Skeletal muscle satellite cell (primary cell): ENCODE results near the gene EIF4G3.

ENCODE experiments used
- H3K27me3 ChIP-seq: 2 replicates; pipeline ENCODE4 v1.7.0; 2013; ENCODE audit warnings: low read length; ENCODE audit not compliant: control insufficient read depth, insufficient read depth
- H3K36me3 ChIP-seq: 2 replicates; pipeline ENCODE4 v1.7.0; 2013; ENCODE audit warnings: mild to moderate bottlenecking, control low read depth, low read length; ENCODE audit not compliant: insufficient read depth
- H3K4me1 ChIP-seq: 2 replicates; pipeline ENCODE4 v1.7.0; 2013; ENCODE audit warnings: low read length; ENCODE audit not compliant: control insufficient read depth, insufficient read depth
- H3K4me2 ChIP-seq: 2 replicates; pipeline ENCODE4 v1.7.0; 2013; ENCODE audit warnings: mild to moderate bottlenecking, low read length
- H3K4me3 ChIP-seq: 2 replicates; pipeline ENCODE4 v1.7.0; 2013; ENCODE audit warnings: low read length
- H3K9ac ChIP-seq: 2 replicates; pipeline ENCODE4 v1.7.0; 2013; ENCODE audit warnings: mild to moderate bottlenecking, low read depth, low read length, moderate library complexity
- H3K9me3 ChIP-seq: replicated peaks from 2 replicates; pipeline ENCODE4 v1.7.0; 2013; ENCODE audit warnings: mild to moderate bottlenecking, control low read depth, low read length

EIF4G3 gene

GRCh38 chr1:21118167-21118566, 58.5 kb downstream of the EIF4G3 start:
- H3K9ac ChIP-seq = no peak overlapping the region
- no peaks in the 10 kb centered on the region for H3K27me3 ChIP-seq
- no peaks in the 10 kb centered on the region for H3K4me1 ChIP-seq
- no peak overlapping the region for H3K4me3 ChIP-seq
- no peaks in the 10 kb centered on the region for H3K9me3 ChIP-seq
- H3K36me3 ChIP-seq = peaks cover 11% of the 10 kb centered on the region
- H3K4me2 ChIP-seq = no peak overlapping the region

GRCh38 chr1:21117597-21118001, 59.1 kb downstream of the EIF4G3 start:
- peaks cover 11% of the 10 kb centered on the region for H3K36me3 ChIP-seq
- no peak overlapping the region for H3K9ac ChIP-seq

GRCh38 chr1:21117159-21117558, 59.5 kb downstream of the EIF4G3 start:
- no peak overlapping the region for H3K4me3 ChIP-seq

More at GRCh38 chr1:21117597-21118001, 59.1 kb downstream of the EIF4G3 start:
- H3K4me1 ChIP-seq = no peaks in the 10 kb centered on the region
- no peaks in the 10 kb centered on the region for H3K9me3 ChIP-seq
- H3K4me2 ChIP-seq = no peak overlapping the region
- no peak overlapping the region for H3K4me3 ChIP-seq
- H3K27me3 ChIP-seq = no peaks in the 10 kb centered on the region

GRCh38 chr1:21115098-21115760, 61.5 kb downstream of the EIF4G3 start:
- peaks cover 5% of the 10 kb centered on the region for H3K36me3 ChIP-seq
- H3K4me3 ChIP-seq = no peak overlapping the region
- H3K4me1 ChIP-seq = no peaks in the 10 kb centered on the region
- H3K27me3 ChIP-seq = no peaks in the 10 kb centered on the region
- H3K9ac ChIP-seq = no peak overlapping the region
- H3K4me2 ChIP-seq = no peak overlapping the region
- no peaks in the 10 kb centered on the region for H3K9me3 ChIP-seq

More at GRCh38 chr1:21117159-21117558, 59.5 kb downstream of the EIF4G3 start:
- Histone ChIP-seq H3K4me1 (no peaks in the 10 kb centered on the region), H3K36me3 (peaks cover 10% of the 10 kb centered on the region), H3K9me3 (no peaks in the 10 kb centered on the region), H3K4me2 (no peak overlapping the region), H3K9ac (no peak overlapping the region), H3K27me3 (no peaks in the 10 kb centered on the region)

GRCh38 chr1:21114431-21114830, 62.3 kb downstream of the EIF4G3 start:
- Histone ChIP-seq H3K4me2 (no peak overlapping the region), H3K4me1 (no peaks in the 10 kb centered on the region), H3K27me3 (no peaks in the 10 kb centered on the region)

GRCh38 chr1:21110163-21110562, 66.5 kb downstream of the EIF4G3 start:
- H3K9ac ChIP-seq = no peak overlapping the region
- H3K9me3 ChIP-seq = no peaks in the 10 kb centered on the region
- H3K27me3 ChIP-seq = no peaks in the 10 kb centered on the region
- H3K36me3 ChIP-seq = peaks cover 9% of the 10 kb centered on the region
- H3K4me3 ChIP-seq = no peak overlapping the region
- no peak overlapping the region for H3K4me2 ChIP-seq
- H3K4me1 ChIP-seq = no peaks in the 10 kb centered on the region

More at GRCh38 chr1:21114431-21114830, 62.3 kb downstream of the EIF4G3 start:
- Histone ChIP-seq H3K9ac (no peak overlapping the region), H3K4me3 (no peak overlapping the region), H3K9me3 (no peaks in the 10 kb centered on the region), H3K36me3 (peaks cover 5% of the 10 kb centered on the region)

GRCh38 chr1:21106709-21107108, 70.0 kb downstream of the EIF4G3 start:
- no peaks in the 10 kb centered on the region for H3K9me3 ChIP-seq
- no peak overlapping the region for H3K9ac ChIP-seq
- no peaks in the 10 kb centered on the region for H3K27me3 ChIP-seq
- no peak overlapping the region for H3K4me3 ChIP-seq
- peaks cover 19% of the 10 kb centered on the region for H3K36me3 ChIP-seq
- no peak overlapping the region for H3K4me2 ChIP-seq
- no peaks in the 10 kb centered on the region for H3K4me1 ChIP-seq

- H3K27me3 ChIP-seq = no peaks in the 10 kb centered on the region
- no peak overlapping the region for H3K4me2 ChIP-seq
- no peak overlapping the region for H3K9ac ChIP-seq
- peaks cover 19% of the 10 kb centered on the region for H3K36me3 ChIP-seq
- H3K4me1 ChIP-seq = no peaks in the 10 kb centered on the region
- H3K4me3 ChIP-seq = no peak overlapping the region
- no peaks in the 10 kb centered on the region for H3K9me3 ChIP-seq
Observed at GRCh38 chr1:21106238-21106637, 70.5 kb downstream of the EIF4G3 start.

GRCh38 chr1:21105807-21106206, 70.9 kb downstream of the EIF4G3 start:
- Histone ChIP-seq H3K4me1 (no peaks in the 10 kb centered on the region), H3K9me3 (no peaks in the 10 kb centered on the region), H3K36me3 (peaks cover 15% of the 10 kb centered on the region), H3K9ac (no peak overlapping the region), H3K4me3 (no peak overlapping the region), H3K27me3 (no peaks in the 10 kb centered on the region), H3K4me2 (no peak overlapping the region)

GRCh38 chr1:21104683-21105082, 72.0 kb downstream of the EIF4G3 start:
- no peaks in the 10 kb centered on the region for H3K4me1 ChIP-seq
- H3K36me3 ChIP-seq = peaks cover 20% of the 10 kb centered on the region
- no peaks in the 10 kb centered on the region for H3K9me3 ChIP-seq
- H3K9ac ChIP-seq = no peak overlapping the region
- H3K4me3 ChIP-seq = no peak overlapping the region
- no peak overlapping the region for H3K4me2 ChIP-seq
- no peaks in the 10 kb centered on the region for H3K27me3 ChIP-seq

GRCh38 chr1:21100481-21100921, 76.2 kb downstream of the EIF4G3 start:
- no peak overlapping the region for H3K4me3 ChIP-seq
- H3K36me3 ChIP-seq = peaks cover 20% of the 10 kb centered on the region
- peaks cover 6% of the 10 kb centered on the region for H3K4me1 ChIP-seq
- H3K27me3 ChIP-seq = no peaks in the 10 kb centered on the region
- H3K9ac ChIP-seq = no peak overlapping the region
- no peak overlapping the region for H3K4me2 ChIP-seq
- no peaks in the 10 kb centered on the region for H3K9me3 ChIP-seq

GRCh38 chr1:21099869-21100131, 76.9 kb downstream of the EIF4G3 start:
- Histone ChIP-seq H3K27me3 (no peaks in the 10 kb centered on the region), H3K4me1 (peaks cover 6% of the 10 kb centered on the region)

More at GRCh38 chr1:21099869-21100131, 76.9 kb downstream of the EIF4G3 start:
- no peak overlapping the region for H3K4me2 ChIP-seq
- no peak overlapping the region for H3K9ac ChIP-seq
- H3K36me3 ChIP-seq = peaks cover 15% of the 10 kb centered on the region
- H3K4me3 ChIP-seq = no peak overlapping the region
- no peaks in the 10 kb centered on the region for H3K9me3 ChIP-seq
